ENCODE results near the gene PARP4.
"Not testable (repeated sequence)": the region's sequence is repeated elsewhere in the genome, so short reads cannot be mapped to it uniquely, and the experiment has no call there.

Gene PARP4

DNA sequence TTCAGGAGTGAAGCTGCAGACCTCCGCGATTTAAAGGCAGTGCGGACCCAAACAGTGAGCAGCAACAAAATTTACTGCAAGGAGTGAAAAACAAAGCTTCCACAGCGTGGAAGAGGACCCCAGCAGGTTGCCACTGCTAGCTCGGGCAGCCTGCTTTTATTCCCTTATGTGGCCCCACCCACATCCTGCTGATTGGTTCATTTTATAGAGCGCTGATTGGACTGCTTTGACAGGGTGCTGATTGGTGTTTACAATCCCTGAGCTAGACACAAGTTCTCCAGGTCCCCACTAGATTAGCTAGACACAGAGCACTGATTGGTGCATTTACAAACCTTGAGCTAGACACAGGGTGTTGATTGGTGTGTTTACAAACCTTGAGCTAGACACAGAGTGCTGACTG, 6.3 kb downstream of the PARP4 start:
- not testable (repeated sequence) for DNase-seq (ENCODE audit: low spot score); FAIRE-seq

DNA sequence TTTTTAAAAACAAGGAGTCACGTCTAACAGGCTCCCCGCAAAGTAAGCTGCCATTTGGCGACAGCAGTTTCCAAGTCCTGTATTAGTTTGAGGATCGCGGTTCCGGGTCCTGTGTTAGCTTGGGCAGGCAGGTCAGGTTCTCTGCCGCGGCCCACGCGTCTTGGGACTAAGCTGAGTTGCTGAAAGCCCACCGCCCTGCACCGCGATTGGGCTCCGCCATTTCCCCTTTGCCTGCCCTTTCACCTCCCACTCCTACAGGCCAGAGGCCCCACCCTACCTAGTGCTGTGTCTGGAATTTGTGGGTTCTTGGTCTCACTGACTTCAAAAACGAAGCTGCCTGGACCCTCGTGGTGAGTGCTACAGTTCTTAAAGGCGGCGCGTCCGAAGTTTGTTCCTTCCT, 6.8 kb downstream of the PARP4 start:
- DNase-seq (ENCODE audit: low spot score) (no peak), FAIRE-seq (no peak)

DNA sequence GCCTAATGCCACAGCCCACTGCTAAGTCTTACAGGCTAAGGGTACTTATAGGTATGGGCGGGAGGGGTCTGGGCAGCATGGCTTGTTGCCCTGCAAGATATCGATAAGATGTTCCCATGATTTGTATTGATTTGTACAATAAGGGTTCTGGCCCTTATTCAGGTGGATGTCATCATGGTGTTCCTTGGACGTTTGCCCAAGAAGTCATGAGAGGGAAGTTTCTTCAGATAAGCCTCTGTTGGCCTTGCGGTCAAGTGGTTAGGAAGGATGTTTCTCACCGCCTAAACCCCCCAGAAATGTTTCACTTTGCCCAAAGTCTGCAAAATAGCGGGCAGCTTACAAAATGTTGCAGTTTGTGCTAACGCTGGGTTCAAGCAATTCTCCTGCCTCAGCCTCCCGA, 7.3 kb downstream of the PARP4 start:
- DNase-seq (ENCODE audit: low spot score) (no peak), FAIRE-seq (no peak)

DNA sequence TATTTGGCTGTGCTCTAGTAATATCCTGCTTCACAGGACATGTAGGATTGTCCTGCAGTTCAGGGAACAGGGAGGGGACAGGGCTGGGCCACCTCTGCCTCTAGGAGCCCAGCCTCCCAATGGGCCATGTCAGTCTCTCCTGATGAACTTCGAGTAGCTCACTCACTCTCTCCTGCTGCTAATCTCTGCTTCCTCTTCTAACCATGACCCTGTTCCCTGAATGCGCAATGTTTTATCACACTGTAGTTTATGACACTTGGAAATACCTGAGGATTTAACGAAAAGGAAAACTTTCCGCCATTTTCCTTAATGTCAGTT, 9.2 kb downstream of the PARP4 start:
- no peak for DNase-seq (ENCODE audit: low spot score)
- no peak for FAIRE-seq

DNA sequence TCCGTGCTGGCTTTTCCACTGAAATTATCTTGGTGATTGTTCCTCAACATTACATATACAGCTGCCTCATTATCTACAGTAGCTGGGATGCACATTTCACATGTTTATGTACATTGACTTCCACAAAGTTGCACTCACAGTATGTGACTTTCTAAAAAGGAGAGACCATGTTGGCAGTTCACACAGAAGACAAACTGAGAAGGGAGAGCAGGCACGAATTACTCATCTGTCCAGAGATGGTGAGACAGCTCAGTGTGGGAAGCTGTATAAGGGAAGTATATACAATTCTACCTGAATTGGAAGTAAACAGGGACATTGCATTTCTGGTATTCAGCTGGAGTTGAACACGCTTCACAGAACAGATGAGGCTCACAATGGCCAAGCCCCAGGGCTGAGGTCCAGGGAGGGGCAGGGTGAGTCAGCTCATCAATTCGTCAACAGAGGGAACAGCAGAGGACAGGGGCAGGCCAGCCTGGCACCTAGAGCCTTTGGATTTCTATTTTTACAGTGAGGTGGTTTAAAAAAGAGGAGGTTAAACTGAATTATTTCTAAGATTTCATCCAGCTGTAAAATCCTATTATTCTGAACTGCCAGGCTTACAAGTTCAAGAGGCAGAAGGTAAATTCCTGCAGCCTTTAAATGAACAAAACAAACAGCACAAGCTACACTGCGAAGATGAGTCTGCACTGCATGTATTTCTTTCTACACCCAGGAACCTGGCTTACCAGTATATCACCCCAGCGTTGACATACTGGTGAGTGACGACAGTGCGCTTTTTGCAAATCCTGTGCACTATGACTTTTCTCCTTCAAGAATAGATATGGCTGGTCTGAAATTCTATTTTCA, 9.8 kb downstream of the PARP4 start:
- peak; percentile 15 for FAIRE-seq
- peak; percentile 45 for DNase-seq (ENCODE audit: low spot score)

DNA sequence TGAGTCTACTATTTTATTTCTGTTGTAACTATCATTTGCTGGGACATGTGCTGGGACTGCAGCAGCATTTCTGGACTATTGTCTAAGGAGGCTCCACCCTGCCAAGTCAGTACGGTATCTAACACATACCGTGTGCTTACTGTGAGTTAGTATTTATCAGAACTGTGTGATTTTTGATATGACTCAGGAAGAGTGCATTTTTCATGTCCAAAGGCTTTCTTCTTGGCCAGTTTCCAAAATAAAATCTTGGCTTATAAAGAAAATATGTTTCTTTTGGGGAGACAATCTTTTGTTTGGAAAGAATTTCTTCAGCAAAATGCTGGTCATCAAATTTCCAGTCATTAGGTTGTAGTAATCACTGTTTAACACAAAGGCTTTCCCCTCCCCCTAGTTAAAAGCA, 11.6 kb downstream of the PARP4 start:
- no peak for FAIRE-seq
- DNase-seq (ENCODE audit: low spot score): no peak

DNA sequence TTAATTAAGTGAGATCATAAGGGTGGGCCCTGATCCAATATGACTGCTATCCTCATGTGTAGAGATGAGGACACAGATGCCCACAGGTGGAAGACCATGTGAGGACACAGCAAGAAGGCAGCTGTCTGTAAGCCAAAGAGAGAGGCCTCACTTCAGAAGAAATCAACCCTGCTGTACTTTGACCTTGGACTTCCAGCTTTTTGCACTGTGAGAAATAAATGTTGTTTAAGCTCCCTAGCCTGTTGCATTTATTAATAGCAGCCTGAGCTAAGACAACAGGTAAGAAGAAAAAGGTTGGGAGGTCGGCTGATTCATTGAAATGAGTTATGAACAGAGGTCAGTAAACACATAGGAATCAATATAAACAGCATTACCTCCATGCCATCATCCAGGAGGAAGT, 14.8 kb downstream of the PARP4 start:
- FAIRE-seq (no peak), DNase-seq (ENCODE audit: low spot score) (no peak)

DNA sequence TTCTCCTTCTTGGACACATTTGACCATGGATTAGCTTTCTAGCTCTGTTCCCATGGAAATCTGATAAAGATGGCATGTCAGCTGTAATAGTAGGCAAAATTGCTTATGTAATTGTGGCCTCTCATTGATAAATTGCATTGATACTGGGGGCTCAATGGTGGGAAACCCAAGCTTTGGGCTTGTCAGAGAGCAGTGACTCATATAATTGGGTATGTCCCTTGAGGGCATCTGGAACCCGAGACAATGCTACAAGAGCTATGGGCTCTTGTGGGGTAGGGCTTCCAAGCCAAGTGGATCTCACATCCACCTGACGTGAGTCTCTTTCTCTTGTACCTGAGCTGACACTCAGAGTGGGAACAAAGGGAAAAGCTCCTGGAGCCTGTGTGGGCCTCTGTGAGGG, 16.3 kb downstream of the PARP4 start:
- DNase-seq (ENCODE audit: low spot score); FAIRE-seq: not testable (repeated sequence)

DNA sequence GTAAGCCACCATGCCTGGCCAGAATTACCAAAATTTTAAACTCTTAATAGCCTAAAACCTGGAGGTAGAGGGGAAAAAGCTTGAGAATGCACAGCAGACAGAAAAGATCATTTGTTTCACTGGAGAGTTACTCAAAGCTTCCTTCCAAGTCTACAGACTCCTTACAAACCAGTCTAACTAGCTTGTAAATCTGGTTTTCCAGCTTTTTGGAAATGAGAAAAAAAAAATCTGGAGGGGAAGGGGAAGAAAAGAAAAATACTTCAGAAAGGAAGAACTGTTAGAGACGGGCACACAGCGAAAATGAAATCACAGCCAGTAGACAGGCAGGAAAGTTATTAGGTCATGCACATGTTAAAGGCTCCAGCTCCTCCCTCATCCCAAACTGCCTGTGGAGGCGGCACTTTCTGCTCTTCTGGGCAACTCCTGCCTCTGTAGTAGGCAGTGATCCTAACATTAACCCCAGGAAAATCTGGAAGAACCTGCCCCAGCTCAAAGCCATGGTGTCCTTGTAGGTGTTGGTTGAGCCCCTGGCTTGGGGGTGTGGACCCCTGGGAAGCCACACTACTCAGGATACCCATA, 17.3 kb downstream of the PARP4 start:
- FAIRE-seq: no peak
- DNase-seq (ENCODE audit: low spot score): no peak

DNA sequence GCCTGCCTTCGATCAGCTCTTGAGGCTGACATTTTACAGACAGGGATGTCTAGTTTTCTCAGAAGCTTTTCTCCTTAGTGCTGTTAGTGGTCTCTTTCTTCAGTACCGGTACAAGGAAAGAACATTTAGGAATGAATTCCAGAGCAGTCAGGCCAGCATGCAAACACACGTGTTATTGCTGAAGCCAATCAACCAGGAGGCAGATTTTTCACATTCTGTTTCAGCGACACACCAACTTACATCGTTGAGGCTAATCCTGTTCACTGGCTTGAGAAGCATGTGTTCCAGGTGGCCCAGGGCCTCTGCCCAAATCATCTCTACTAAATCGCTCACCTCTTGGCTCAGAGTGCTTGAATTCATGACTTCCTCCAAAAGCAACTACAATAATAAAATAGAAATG, 19.2 kb downstream of the PARP4 start:
- FAIRE-seq: no peak

DNA sequence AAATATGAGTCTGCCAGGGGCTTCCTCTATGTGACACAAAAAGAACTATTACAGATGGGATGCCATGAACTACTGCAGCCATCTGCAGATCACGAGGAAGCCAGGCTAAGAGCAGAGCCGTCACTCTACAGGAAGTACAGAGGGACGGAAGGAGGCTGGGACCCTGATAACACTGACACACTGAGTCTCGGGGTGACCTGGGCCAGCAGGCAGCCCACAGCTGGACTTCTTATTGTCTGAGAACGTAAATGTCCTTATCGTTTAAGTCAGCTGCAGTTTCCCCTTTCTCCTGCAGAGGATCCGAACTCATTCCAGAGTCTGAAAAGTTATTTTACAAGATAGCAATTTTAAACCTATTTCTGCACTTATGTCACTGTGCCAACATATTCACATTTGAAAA, 20.7 kb downstream of the PARP4 start:
- DNase-seq (ENCODE audit: low spot score) (no peak), FAIRE-seq (no peak)

More for the DNA sequence above, 19.2 kb downstream of the PARP4 start:
- DNase-seq (ENCODE audit: low spot score): no peak

DNA sequence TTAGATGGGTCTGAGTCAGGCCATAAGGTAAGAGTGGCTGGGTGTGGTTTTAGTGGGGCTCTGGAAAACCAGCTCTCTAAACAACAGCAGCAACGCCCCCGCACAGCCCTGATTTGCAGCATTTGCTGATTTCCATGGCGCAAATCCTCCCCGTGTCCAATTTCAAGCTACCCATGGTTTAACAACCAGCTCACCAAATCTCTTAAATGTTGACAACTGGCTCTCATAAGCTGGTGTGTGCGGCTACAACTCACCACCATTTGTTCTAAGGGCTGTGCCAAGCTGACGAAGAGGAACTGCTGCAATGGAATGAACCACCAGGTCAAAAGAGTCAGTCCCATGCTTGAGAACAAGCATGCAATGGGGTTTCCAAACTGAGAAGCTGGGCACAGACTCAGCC, 22.9 kb downstream of the PARP4 start:
- no peak for DNase-seq (ENCODE audit: low spot score)

DNA sequence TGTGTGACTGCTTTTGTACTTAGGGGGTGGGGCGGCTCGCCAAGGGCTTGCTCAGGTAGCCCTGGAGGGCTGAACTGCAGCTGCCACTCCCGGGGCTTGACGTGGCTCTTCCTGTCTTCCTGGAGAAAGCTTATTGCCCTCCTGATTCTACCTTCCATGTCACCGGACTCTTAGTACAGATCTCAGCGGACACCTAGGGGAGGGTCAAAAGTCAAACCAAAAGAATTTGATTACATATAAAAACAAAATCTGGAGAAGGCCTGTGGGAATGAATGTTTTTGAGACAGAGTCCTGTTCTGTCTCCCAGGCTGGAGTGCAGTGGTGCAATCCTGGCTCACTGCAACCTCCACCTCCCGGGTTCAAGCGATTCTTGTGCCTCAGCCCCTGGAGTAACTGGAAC, 24.5 kb downstream of the PARP4 start:
- not testable (repeated sequence) for DNase-seq (ENCODE audit: low spot score); FAIRE-seq

More for the DNA sequence above, 22.9 kb downstream of the PARP4 start:
- FAIRE-seq: no peak

DNA sequence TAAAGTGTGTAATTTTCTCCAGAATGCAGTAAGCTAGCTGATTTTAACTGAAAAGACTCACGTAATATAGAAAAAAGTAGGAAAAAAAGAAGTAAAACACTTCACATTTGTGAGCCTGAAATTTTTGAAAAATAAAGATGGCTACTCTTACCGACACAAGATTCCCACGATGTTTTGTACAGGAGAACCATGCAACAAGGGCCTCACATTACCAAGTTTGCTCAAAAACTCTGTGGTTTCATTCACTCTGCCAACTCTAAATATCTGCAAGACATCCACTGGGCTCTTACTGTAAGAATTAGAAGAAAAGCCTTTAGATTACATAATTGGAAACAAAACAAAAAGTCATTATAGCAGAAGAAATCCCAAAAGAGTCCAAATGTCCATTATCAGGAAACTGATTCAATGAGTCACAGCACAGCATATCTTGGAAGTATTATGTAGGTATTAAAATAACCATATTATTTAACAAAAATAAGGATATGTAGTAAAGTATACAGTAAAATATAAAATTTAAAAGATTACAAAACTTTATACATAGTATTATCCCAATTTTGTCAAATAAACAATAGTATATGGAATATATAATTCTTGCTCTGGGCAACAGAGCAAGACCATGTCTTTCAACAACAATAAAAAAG, 26.4 kb downstream of the PARP4 start:
- not testable (repeated sequence) for FAIRE-seq; DNase-seq (ENCODE audit: low spot score)

DNA sequence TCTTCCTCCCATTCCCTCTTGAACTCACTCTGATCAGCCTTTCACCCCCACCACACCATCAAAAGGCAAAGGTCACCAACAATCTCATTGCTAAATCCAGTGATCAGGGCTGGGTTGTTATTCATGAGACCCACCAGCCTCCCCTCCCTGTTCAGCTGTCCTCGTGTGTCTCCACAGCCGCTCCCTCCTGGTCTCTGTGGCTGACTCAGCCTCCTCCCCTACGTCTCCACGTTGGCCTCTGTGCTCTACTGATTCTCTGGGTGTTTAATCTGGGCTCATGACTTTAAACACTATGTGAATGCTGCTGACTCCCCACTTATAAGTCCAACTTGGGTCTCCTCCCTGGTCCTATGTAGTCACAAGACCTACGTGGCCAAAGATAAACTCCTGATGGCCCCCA, 38.9 kb downstream of the PARP4 start:
- DNase-seq (ENCODE audit: low spot score) (no peak), FAIRE-seq (no peak)

DNA sequence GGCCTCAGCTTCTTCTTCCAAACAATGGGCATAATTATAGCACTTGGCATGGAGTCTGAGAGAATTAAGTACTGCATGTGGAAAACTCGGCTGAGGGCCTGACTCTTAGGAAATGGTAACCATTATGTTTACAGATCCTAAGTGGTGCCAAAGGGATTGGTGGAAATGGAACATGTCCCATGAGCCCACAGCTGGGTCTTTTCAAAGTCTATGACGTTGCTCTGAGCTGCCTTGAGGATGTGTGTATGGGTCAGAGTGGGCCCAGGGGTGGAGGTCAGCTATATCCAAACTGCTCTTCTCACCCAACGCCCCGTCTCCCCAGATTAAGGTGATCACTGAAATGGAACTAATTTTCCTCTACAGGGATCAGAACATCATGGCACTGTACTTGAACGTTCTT, 40.4 kb downstream of the PARP4 start:
- DNase-seq (ENCODE audit: low spot score); FAIRE-seq: not testable (repeated sequence)

DNA sequence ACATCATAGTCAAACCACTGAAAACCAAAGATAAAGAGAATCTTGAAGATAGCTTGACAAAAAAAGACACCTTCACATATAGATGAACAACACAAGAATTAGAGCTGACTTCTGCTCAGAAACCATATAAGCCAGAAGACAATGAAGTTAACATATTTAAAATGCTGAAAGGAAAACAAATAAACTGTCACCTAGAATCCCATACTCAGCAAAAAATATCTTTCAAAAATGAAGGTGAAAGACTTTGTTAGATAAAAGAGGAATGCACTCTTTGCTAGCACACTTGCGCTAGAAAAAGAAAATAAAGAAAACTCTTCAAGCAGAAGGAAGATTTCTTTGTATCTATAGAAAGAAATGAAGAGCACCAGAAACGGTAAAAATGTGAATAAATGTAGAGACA, 49.5 kb downstream of the PARP4 start:
- no peak for DNase-seq (ENCODE audit: low spot score)
- FAIRE-seq: no peak

DNA sequence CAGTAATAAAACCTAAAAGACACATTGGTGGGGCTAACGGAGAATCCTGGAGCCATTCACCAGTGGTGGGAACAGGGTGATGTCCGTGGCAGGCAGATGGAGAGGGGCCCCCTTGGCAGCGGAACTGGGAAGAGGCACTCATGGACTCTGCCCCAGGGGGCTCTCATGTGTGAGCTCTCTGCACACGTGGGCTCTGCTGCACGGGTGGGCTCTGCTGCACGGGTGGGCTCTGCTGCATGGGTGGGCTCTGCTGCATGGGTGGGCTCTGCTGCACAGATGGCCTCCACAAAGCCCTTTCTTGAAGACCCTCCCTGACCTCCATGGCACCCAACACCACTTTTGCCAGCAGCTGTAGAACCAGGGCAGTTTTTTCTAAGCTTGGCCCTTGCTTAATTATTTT, 52.3 kb downstream of the PARP4 start:
- DNase-seq (ENCODE audit: low spot score) (no peak), FAIRE-seq (no peak)

DNA sequence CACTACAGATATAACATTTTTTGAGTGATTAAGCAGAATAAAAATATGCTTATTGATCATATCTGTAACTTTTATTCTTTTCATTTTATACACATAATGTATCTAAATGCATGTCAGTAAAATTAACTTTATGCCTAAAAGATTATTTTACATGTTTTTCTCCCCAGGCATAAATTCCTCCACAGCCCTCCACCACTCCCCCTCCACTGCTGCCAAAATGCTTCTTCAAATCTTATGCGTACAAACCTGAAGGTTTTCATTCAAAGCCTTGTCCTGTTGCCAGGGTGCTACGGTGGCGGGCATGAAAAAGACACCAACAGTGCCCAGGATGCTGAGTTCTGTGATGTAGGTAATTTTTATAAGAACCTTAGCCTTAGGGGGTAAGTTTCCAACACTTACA, 52.9 kb downstream of the PARP4 start:
- no peak for DNase-seq (ENCODE audit: low spot score)
- FAIRE-seq: no peak

DNA sequence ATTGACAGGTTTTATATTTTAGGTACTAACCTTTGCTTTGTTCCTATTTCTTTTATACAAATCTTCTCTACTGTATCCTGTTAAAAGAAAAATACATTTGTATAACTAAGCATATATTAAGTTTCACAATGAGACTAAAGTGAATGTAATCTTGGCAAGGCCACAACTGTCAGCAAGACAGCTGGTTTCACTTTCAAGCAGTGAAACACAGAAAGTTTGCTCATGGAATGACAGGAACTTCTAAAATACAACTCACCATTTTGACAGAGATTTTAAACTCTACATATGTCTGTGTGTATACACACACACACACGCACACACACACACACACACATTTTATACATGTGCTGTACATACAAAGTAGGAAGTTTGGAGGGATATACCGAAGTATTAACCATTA, 53.3 kb downstream of the PARP4 start:
- DNase-seq (ENCODE audit: low spot score) (no peak), FAIRE-seq (no peak)

DNA sequence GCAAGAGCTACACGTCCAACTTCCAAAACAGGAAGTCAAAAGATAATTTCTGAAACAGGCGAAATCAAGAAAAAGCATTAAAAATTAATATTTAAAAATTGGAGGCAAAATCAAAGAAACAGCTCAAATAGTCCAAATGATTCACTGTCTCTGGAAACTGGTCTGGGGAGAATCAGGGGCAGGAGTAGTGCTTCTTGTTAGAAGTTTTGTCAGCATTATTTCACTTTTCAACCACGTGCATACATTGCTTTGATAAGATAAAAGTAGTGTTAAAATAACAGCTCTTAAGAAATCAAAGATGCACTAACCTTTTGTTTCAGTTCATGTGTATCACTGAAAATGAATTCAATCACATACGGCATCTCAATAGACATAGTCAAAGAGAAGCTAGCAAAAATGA, 53.8 kb downstream of the PARP4 start:
- FAIRE-seq (no peak), DNase-seq (ENCODE audit: low spot score) (no peak)

DNA sequence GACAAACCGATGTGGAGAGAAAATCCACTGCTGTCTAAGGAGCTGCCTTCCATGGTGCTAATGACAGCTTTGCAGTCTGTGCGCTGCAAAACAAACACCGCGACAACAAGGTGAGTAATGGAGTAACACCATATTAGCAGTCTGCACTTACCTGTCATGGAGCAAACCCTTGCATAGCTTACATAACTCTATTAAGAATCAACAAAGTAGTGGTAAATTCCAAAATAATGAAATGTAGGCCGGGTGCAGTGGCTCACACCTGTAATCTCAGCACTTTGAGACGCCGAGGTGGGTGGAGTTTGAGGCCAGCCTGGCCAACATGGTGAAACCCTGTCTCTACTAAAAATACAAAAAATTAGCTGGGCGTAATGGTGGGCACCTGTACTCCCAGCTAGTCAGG, 56.2 kb downstream of the PARP4 start:
- no peak for DNase-seq (ENCODE audit: low spot score)
- FAIRE-seq: no peak

DNA sequence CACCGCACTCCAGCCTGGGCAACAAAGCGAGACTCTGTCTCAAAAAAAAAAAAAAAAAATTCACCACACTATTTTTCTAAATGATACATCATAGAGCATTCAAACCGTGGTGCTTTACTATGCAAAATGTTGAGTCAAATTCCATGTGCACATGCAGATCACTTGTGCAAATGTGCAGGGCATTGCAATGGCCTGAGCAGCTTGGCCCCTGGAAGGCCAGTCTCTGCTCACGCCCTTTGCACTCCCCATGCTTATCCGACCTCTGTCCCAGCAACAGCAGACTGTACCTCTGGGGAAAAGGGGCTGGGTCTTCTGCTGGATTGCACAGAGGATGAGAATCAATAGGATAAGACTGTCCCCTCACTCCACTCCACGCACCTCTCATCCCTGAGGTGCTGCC, 58.5 kb downstream of the PARP4 start:
- FAIRE-seq (no peak), DNase-seq (ENCODE audit: low spot score) (no peak)

All from RCC 7860 (cell line).